ENCODE measurements around the gene NEAT1.

- TF ChIP-seq CTCF (IDR thresholded peaks at IDR 0.05) = no peak
- TF ChIP-seq POLR2A (IDR thresholded peaks at IDR 0.05) = no peak
Measured at GRCh38 chr11:65435981-65436411, 13.4 kb downstream of the NEAT1 start.
